ENCODE data around the gene TFPI.

The TFPI gene

DNA sequence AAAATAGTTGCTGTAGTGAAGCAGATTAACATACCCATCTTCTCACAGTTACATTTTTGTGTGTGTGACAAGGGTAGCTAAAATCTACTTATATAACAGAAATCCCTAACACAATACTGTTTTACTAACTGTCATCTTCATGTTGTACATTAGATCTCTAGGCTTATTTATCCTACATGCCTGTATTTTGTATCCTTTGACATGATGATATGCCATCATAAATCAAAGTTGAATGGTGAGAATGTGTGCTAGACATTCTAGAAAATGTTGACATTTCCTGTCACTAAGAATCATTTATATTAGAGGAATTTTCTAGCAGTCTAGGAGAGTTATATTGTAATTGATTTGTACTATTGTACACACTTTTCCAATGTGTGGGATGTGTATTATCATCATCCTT lies 84.7 kb downstream of the TFPI start:
- peaks cover 9% of the 10 kb centered on the region for H3K4me1 ChIP-seq (ENCODE audit: low read depth, poor library complexity, severe bottlenecking)
- no peak overlapping the region for H3K9ac ChIP-seq
- H3K27me3 ChIP-seq (ENCODE audit: insufficient read depth, low read depth), result no peaks in the 10 kb centered on the region
- no peaks in the 10 kb centered on the region for H3K36me3 ChIP-seq (ENCODE audit: insufficient read depth)
- H3K79me2 ChIP-seq (ENCODE audit: insufficient read depth, low read depth), result no peaks in the 10 kb centered on the region
- H3K4me2 ChIP-seq, result no peak overlapping the region
- H3K27ac ChIP-seq, result no peak overlapping the region
- H3K4me3 ChIP-seq (IDR thresholded peaks at IDR 0.05; ENCODE audit: insufficient read depth, low read depth, low read length), result no peak overlapping the region
- TF ChIP-seq, protein P1, sequence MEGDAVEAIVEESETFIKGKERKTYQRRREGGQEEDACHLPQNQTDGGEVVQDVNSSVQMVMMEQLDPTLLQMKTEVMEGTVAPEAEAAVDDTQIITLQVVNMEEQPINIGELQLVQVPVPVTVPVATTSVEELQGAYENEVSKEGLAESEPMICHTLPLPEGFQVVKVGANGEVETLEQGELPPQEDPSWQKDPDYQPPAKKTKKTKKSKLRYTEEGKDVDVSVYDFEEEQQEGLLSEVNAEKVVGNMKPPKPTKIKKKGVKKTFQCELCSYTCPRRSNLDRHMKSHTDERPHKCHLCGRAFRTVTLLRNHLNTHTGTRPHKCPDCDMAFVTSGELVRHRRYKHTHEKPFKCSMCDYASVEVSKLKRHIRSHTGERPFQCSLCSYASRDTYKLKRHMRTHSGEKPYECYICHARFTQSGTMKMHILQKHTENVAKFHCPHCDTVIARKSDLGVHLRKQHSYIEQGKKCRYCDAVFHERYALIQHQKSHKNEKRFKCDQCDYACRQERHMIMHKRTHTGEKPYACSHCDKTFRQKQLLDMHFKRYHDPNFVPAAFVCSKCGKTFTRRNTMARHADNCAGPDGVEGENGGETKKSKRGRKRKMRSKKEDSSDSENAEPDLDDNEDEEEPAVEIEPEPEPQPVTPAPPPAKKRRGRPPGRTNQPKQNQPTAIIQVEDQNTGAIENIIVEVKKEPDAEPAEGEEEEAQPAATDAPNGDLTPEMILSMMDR (conservative IDR thresholded peaks at IDR 0.05; ENCODE audit: low read depth, low read length), result no peak
- no peak overlapping the region for H2AFZ ChIP-seq (ENCODE audit: low read depth)
- no peaks in the 10 kb centered on the region for H4K20me1 ChIP-seq (ENCODE audit: insufficient read depth)

DNA sequence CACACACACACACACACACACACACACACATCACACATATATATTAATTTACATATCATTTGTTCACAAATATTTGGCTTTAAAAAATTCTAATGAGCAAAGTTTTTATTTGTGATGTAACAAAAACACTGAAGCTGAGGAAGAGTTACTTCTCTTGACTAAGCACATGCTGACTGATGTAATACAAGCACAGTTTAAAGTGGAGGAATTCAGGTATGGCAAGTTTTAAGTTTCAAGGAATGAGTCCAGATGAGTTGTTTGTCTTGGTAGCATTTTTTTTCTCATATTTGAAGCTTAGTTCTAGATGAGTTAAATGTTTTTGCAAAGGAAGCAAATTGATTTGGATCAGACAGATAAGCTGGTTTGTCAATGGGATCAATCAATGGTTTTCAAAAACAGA lies 86.0 kb downstream of the TFPI start:
- H3K4me1 ChIP-seq (ENCODE audit: low read depth, poor library complexity, severe bottlenecking), result no peaks in the 10 kb centered on the region
- H3K4me3 ChIP-seq (IDR thresholded peaks at IDR 0.05; ENCODE audit: insufficient read depth, low read depth, low read length), result no peak overlapping the region
- H3K27ac ChIP-seq, result no peak overlapping the region
- H2AFZ ChIP-seq (ENCODE audit: low read depth), result no peak overlapping the region
- no peak overlapping the region for H3K9ac ChIP-seq
- TF ChIP-seq, protein P1 (conservative IDR thresholded peaks at IDR 0.05; ENCODE audit: low read depth, low read length), result no peak
- no peaks in the 10 kb centered on the region for H3K27me3 ChIP-seq (ENCODE audit: insufficient read depth, low read depth)
- no peaks in the 10 kb centered on the region for H3K79me2 ChIP-seq (ENCODE audit: insufficient read depth, low read depth)
- H3K4me2 ChIP-seq, result no peak overlapping the region
- no peaks in the 10 kb centered on the region for H3K36me3 ChIP-seq (ENCODE audit: insufficient read depth)
- H4K20me1 ChIP-seq (ENCODE audit: insufficient read depth), result no peaks in the 10 kb centered on the region

DNA sequence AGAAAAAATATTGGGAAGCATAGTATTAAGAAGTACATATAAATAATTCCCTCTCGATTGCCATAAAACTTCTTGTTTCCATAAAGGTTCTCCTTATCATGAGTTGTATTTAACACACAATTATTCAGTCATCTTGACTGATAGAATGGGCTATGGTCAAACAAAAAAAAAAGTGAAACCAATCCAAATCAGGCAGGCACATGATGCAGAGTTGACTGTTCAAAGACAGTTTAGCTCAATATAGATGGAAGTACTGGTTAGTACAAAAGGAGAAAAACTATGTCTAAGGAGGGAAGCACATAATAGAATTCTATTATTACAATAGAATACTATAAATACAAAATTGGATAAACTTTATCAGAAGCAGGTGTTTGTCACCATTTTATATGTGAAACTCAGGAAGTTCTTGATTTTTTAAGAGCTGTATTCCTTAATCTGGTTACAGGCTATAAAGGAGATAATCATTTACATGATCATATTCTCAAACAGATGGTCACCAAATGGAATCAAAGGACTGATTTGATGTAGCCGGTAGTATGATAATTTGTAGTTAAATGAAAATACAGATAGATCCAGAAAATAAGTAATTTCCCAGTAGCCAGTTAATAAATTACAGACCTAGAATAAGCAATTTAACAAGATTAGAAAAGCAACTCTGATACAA lies 88.0 kb downstream of the TFPI start:
- no peaks in the 10 kb centered on the region for H3K36me3 ChIP-seq (ENCODE audit: insufficient read depth)
- no peaks in the 10 kb centered on the region for H3K4me1 ChIP-seq (ENCODE audit: low read depth, poor library complexity, severe bottlenecking)
- no peak overlapping the region for H2AFZ ChIP-seq (ENCODE audit: low read depth)
- H3K79me2 ChIP-seq (ENCODE audit: insufficient read depth, low read depth), result no peaks in the 10 kb centered on the region
- H3K9ac ChIP-seq, result no peak overlapping the region
- no peak overlapping the region for H3K4me2 ChIP-seq
- TF ChIP-seq, protein P1 (conservative IDR thresholded peaks at IDR 0.05; ENCODE audit: low read depth, low read length), result no peak
- no peak overlapping the region for H3K4me3 ChIP-seq (IDR thresholded peaks at IDR 0.05; ENCODE audit: insufficient read depth, low read depth, low read length)
- H3K27me3 ChIP-seq (ENCODE audit: insufficient read depth, low read depth), result no peaks in the 10 kb centered on the region
- no peaks in the 10 kb centered on the region for H4K20me1 ChIP-seq (ENCODE audit: insufficient read depth)
- no peak overlapping the region for H3K27ac ChIP-seq

DNA sequence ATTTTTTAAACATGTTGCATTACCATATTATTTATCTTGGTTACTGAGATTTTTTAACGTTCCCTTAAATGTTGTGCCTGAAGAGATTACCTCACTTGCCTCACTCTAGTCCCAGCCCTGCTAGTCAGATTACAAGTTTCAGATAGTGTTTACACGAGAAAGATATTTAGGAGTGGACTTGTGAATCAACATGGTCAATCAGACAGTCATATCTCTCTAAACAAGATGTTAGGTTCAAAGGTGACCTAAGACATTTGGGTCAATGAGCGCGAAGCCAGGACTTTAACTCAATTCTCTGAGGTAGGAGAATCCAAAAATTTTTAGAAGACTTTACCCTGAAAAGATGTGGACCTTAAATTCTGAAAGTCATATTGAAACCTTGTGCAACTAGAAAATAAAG lies 91.4 kb downstream of the TFPI start:
- Histone ChIP-seq H3K36me3 (ENCODE audit: insufficient read depth) (no peaks in the 10 kb centered on the region), H2AFZ (ENCODE audit: low read depth) (no peak overlapping the region), H4K20me1 (ENCODE audit: insufficient read depth) (no peaks in the 10 kb centered on the region), H3K4me1 (ENCODE audit: low read depth, poor library complexity, severe bottlenecking) (no peaks in the 10 kb centered on the region), H3K4me2 (no peak overlapping the region), H3K27me3 (ENCODE audit: insufficient read depth, low read depth) (no peaks in the 10 kb centered on the region), H3K4me3 (IDR thresholded peaks at IDR 0.05; ENCODE audit: insufficient read depth, low read depth, low read length) (no peak overlapping the region), H3K79me2 (ENCODE audit: insufficient read depth, low read depth) (no peaks in the 10 kb centered on the region), H3K9ac (no peak overlapping the region), H3K27ac (no peak overlapping the region)
- TF ChIP-seq, protein P1 (conservative IDR thresholded peaks at IDR 0.05; ENCODE audit: low read depth, low read length), result no peak
